ENCODE data around the gene USP47. TPM values are rescaled to one million over a fixed set of nuclear protein-coding genes. Genes with fewer than 3 reads are reported as not detected.

USP47 gene
- polyA plus RNA-seq, 1 donor from 2014 or later, result 92.6 TPM

DNA sequence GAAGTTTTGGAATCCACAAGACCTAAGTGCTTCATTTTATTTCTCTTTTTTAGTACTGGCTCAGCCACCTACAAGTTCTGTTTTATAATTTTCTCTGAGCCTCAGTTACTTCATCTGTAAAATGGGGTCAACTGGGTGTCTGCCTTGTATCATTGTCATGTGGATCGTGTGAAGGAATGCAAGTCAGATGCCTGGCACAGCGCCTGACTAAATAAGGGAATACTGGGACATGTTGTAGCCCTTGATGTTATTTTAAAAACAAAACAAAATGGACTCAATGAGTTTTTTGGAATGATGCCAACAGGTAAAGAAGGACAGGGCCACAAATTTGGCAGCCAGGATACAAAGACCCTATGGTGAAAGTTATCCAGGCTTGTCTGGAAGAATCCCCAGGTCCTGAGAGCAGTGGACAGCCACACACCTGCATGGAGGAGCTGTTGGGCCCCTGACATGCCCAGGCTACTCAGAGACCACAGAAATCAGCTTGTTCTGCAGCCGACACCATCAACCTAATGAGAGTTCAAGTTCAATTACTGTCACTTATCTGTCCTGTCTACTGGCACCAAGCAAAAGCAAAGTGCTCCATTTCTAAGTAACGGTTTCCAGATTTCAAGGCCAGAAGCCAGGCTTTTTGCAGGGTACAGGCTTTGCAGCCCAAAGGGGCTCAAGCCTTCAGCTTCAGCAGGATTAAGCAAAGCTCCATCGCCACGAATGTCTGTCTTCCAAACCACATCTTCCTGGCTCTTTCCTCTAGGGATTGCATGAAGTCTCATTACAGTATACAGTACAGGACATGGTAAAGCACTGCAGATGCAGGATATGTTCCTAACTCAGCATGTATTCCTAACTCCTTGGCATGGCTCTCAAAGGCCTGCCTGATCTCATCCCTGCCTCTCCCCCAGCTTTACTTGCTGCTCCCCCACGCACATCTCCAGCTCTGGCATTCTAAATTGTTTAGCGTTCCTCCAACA, 148.3 kb downstream of the USP47 start:
- H3K4me3 ChIP-seq (ENCODE audit: low read length), result no peak overlapping the region
- H3K9ac ChIP-seq (ENCODE audit: low read length), result no peak overlapping the region
- H3K36me3 ChIP-seq (ENCODE audit: insufficient read depth, low read length), result no peaks in the 10 kb centered on the region
- H3K27me3 ChIP-seq (ENCODE audit: insufficient read depth, low read depth, low read length), result no peaks in the 10 kb centered on the region
- no peaks in the 10 kb centered on the region for H4K20me1 ChIP-seq (ENCODE audit: insufficient read depth)
- H2AFZ ChIP-seq (ENCODE audit: low read depth, low read length), result no peak overlapping the region
- TF ChIP-seq EP300 (conservative IDR thresholded peaks at IDR 0.05; ENCODE audit: poor library complexity, severe bottlenecking) (no peak), EZH2 (IDR thresholded peaks at IDR 0.05; ENCODE audit: borderline replicate concordance, insufficient read depth, low read length, poor library complexity, severe bottlenecking) (no peak), SMC3 (conservative IDR thresholded peaks at IDR 0.05; ENCODE audit: poor library complexity) (no peak), POLR2AphosphoS5 (IDR thresholded peaks at IDR 0.05) (no peak), RAD21 (conservative IDR thresholded peaks at IDR 0.05) (no peak), TAF1 (IDR thresholded peaks at IDR 0.05; ENCODE audit: low read depth) (no peak), MXI1 (conservative IDR thresholded peaks at IDR 0.05; ENCODE audit: poor library complexity, severe bottlenecking) (no peak)
- TF ChIP-seq, protein P1, sequence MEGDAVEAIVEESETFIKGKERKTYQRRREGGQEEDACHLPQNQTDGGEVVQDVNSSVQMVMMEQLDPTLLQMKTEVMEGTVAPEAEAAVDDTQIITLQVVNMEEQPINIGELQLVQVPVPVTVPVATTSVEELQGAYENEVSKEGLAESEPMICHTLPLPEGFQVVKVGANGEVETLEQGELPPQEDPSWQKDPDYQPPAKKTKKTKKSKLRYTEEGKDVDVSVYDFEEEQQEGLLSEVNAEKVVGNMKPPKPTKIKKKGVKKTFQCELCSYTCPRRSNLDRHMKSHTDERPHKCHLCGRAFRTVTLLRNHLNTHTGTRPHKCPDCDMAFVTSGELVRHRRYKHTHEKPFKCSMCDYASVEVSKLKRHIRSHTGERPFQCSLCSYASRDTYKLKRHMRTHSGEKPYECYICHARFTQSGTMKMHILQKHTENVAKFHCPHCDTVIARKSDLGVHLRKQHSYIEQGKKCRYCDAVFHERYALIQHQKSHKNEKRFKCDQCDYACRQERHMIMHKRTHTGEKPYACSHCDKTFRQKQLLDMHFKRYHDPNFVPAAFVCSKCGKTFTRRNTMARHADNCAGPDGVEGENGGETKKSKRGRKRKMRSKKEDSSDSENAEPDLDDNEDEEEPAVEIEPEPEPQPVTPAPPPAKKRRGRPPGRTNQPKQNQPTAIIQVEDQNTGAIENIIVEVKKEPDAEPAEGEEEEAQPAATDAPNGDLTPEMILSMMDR (IDR thresholded peaks at IDR 0.05; ENCODE audit: poor library complexity, severe bottlenecking), result no peak
- TF ChIP-seq, protein P2, sequence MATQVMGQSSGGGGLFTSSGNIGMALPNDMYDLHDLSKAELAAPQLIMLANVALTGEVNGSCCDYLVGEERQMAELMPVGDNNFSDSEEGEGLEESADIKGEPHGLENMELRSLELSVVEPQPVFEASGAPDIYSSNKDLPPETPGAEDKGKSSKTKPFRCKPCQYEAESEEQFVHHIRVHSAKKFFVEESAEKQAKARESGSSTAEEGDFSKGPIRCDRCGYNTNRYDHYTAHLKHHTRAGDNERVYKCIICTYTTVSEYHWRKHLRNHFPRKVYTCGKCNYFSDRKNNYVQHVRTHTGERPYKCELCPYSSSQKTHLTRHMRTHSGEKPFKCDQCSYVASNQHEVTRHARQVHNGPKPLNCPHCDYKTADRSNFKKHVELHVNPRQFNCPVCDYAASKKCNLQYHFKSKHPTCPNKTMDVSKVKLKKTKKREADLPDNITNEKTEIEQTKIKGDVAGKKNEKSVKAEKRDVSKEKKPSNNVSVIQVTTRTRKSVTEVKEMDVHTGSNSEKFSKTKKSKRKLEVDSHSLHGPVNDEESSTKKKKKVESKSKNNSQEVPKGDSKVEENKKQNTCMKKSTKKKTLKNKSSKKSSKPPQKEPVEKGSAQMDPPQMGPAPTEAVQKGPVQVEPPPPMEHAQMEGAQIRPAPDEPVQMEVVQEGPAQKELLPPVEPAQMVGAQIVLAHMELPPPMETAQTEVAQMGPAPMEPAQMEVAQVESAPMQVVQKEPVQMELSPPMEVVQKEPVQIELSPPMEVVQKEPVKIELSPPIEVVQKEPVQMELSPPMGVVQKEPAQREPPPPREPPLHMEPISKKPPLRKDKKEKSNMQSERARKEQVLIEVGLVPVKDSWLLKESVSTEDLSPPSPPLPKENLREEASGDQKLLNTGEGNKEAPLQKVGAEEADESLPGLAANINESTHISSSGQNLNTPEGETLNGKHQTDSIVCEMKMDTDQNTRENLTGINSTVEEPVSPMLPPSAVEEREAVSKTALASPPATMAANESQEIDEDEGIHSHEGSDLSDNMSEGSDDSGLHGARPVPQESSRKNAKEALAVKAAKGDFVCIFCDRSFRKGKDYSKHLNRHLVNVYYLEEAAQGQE (IDR thresholded peaks at IDR 0.05; ENCODE audit: borderline replicate concordance), result no peak
- H3K9me3 ChIP-seq (ENCODE audit: low read length), result no peaks in the 10 kb centered on the region
- H3K79me2 ChIP-seq (replicated peaks; ENCODE audit: insufficient read depth, low read length), result no peaks in the 10 kb centered on the region
- no peaks in the 10 kb centered on the region for H3K9me2 ChIP-seq (ENCODE audit: insufficient read depth, low read length)
- no peak overlapping the region for H3K4me2 ChIP-seq (ENCODE audit: low read length)
- no peaks in the 10 kb centered on the region for H3F3A ChIP-seq (ENCODE audit: insufficient read depth, low read length, poor library complexity, severe bottlenecking)
- H3K27ac ChIP-seq (ENCODE audit: low read length), result no peak overlapping the region

DNA sequence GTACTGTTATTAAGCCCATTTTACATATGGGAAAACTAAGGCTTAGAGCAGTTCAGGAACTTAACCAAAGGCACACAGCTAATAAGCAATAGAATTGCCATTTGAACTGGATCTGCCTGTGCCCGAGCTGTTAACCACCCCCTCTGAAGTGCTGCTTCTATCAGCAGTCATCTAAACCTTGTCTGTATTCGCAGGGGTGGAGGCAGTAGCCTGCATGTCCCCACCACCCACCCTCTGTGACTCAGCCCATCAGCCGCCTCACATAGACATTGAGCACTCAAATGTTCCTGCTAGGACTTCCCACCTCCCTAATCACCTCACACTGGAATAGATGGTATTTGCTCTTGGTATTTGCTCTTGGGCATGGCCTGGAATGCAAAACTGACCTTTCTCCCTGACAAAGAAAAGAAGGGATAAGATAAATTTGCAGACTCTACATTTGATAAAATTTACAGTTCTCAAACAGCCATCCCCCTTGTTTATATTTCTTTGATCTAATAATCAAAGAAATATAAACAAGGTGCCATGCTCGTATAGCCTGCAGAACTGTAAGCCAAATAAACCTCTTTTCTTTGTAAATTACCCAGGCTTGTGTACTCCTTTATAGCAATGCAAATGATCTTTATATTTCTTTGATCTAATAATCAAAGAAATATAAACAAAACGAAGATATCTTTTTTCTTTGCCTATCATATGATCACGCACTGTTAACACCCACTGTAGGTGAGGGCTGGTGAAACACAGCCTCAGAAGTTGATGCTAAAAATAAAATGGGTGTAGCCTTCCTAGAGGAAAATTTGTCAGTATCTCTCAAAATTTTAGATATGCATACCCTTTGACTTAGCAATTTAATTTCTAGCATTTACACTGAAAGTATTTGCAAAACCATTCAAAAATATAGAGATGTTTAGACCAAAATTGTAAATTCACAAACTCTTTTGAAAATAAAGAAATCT, 150.8 kb downstream of the USP47 start:
- H3K27ac ChIP-seq (ENCODE audit: low read length), result no peak overlapping the region
- no peaks in the 10 kb centered on the region for H3K79me2 ChIP-seq (replicated peaks; ENCODE audit: insufficient read depth, low read length)
- TF ChIP-seq EZH2 (IDR thresholded peaks at IDR 0.05; ENCODE audit: borderline replicate concordance, insufficient read depth, low read length, poor library complexity, severe bottlenecking) (no peak), RAD21 (conservative IDR thresholded peaks at IDR 0.05) (no peak), EP300 (conservative IDR thresholded peaks at IDR 0.05; ENCODE audit: poor library complexity, severe bottlenecking) (no peak), POLR2AphosphoS5 (IDR thresholded peaks at IDR 0.05) (no peak), TAF1 (IDR thresholded peaks at IDR 0.05; ENCODE audit: low read depth) (no peak), MXI1 (conservative IDR thresholded peaks at IDR 0.05; ENCODE audit: poor library complexity, severe bottlenecking) (no peak), SMC3 (conservative IDR thresholded peaks at IDR 0.05; ENCODE audit: poor library complexity) (no peak)
- TF ChIP-seq, protein P1 (IDR thresholded peaks at IDR 0.05; ENCODE audit: poor library complexity, severe bottlenecking), result no peak
- TF ChIP-seq, protein P2 (IDR thresholded peaks at IDR 0.05; ENCODE audit: borderline replicate concordance), result no peak
- no peaks in the 10 kb centered on the region for H3K9me2 ChIP-seq (ENCODE audit: insufficient read depth, low read length)
- H3K36me3 ChIP-seq (ENCODE audit: insufficient read depth, low read length), result no peaks in the 10 kb centered on the region
- H3K27me3 ChIP-seq (ENCODE audit: insufficient read depth, low read depth, low read length), result no peaks in the 10 kb centered on the region
- H2AFZ ChIP-seq (ENCODE audit: low read depth, low read length), result no peak overlapping the region
- no peaks in the 10 kb centered on the region for H3K9me3 ChIP-seq (ENCODE audit: low read length)
- no peak overlapping the region for H3K9ac ChIP-seq (ENCODE audit: low read length)
- H3F3A ChIP-seq (ENCODE audit: insufficient read depth, low read length, poor library complexity, severe bottlenecking), result no peaks in the 10 kb centered on the region
- H3K4me3 ChIP-seq (ENCODE audit: low read length), result no peak overlapping the region
- no peaks in the 10 kb centered on the region for H4K20me1 ChIP-seq (ENCODE audit: insufficient read depth)
- no peak overlapping the region for H3K4me2 ChIP-seq (ENCODE audit: low read length)
